ENCODE measurements around the gene SPR. TPM values are rescaled to one million over a fixed set of nuclear protein-coding genes. Genes with fewer than 3 reads are reported as not detected.

The SPR gene
- polyA plus RNA-seq = not detected

GRCh38 chr2:72887032-72887739 lies at the start of gene SPR:
TSS of gene SPR (plus strand) at chr2:72887408. CDS start at chr2:72887433, 25 bp downstream.
- Mint-ChIP-seq H3K27ac (no peak within 1 kb of the TSS), H3K9me3 (no peaks in the 10 kb centered on the region), H3K4me3 (peak within 1 kb of the TSS; percentile 62 to 93 (median 84)), H3K27me3 (peaks cover 41% of the 10 kb centered on the region), H3K4me1 (peaks cover 0 to 7% (median 5%) of the 10 kb centered on the region in 3 donors), H3K36me3 (no peaks in the 10 kb centered on the region)

DNA sequence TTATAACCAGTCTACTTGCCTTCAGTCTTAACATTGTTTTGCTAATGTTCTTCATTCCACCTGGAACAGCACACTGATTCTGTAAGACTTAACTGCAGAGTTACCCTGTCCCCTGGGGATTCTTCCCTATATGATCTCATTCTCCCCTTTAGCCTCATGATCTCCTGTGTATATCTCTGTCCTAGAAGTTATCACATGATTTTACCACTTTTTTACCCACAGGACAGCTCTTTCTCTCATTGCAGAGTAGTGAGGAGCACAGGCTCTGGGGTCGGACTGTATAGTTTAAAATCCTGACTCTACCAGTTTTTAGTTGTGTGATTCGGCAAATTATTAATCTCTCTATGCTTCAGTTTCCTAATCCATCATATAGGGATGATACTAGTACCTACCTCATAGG lies 47.1 kb upstream of the SPR start:
- Mint-ChIP-seq H3K36me3 (no peaks in the 10 kb centered on the region), H3K9me3 (no peaks in the 10 kb centered on the region), H3K27me3 (peaks cover 18% of the 10 kb centered on the region), H3K4me1 (no peaks in the 10 kb centered on the region), H3K27ac (no peak overlapping the region), H3K4me3 (peak overlapping the region in 1 of 4 donors; percentile 1)

DNA sequence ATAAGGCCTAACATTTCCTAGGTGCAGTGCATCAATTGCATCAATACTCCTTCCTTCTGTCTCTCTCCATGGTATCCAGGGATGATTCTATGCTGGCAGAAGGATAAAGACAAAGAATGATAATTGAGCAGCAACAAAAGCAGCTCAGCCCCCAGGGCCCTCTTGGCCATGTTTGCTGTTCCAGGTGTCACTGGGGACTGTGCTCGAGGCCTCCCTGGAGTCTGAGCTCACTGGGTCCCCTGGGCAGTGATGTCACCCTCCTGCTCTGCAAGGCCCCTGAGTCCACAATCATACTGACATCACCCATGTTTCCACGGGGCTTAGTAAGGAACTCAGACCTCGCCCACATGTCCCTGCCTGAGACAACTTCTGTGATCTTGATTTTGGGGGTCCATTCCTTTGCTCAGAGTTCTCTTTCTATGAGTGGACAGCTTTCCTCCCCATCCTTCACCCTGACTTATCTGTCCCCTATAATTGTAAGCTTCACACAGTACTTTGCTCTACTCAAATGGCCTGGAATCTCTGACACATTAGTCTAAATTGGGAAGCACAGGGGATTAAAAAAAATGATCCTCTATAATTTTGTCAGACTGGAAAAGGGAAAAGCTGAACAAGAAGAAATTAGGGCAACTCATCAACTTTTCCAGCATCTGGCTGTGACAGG lies 45.6 kb upstream of the SPR start:
- no peak overlapping the region for H3K27ac Mint-ChIP-seq

DNA sequence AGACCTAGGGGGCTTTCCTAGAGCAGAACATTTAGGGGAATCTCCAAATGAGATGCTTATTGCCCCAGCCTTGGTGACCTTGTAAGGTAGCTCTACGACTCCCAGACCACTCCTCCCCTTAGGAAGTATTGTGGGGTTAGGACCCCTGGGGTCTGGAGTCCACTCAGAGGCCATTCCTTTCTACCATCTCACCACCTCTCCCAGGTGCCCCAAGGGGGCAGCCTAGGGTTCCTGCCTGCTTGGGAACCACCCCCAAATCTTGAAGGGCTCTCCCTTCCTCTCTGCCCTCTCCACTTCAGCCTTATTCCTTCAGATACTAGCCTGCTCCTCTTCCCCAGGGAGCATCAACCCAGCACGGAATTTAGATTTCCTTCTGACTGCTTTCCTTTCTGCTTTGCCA lies 43.9 kb upstream of the SPR start:
- Mint-ChIP-seq H3K36me3 (no peaks in the 10 kb centered on the region), H3K4me1 (no peaks in the 10 kb centered on the region), H3K9me3 (no peaks in the 10 kb centered on the region), H3K27ac (no peak overlapping the region), H3K4me3 (no peak overlapping the region), H3K27me3 (peaks cover 11% of the 10 kb centered on the region)

More for the DNA sequence above, 45.6 kb upstream of the SPR start:
- H3K4me1 Mint-ChIP-seq = no peaks in the 10 kb centered on the region
- H3K4me3 Mint-ChIP-seq = no peak overlapping the region
- peaks cover 11% of the 10 kb centered on the region for H3K27me3 Mint-ChIP-seq
- H3K9me3 Mint-ChIP-seq = no peaks in the 10 kb centered on the region
- no peaks in the 10 kb centered on the region for H3K36me3 Mint-ChIP-seq

DNA sequence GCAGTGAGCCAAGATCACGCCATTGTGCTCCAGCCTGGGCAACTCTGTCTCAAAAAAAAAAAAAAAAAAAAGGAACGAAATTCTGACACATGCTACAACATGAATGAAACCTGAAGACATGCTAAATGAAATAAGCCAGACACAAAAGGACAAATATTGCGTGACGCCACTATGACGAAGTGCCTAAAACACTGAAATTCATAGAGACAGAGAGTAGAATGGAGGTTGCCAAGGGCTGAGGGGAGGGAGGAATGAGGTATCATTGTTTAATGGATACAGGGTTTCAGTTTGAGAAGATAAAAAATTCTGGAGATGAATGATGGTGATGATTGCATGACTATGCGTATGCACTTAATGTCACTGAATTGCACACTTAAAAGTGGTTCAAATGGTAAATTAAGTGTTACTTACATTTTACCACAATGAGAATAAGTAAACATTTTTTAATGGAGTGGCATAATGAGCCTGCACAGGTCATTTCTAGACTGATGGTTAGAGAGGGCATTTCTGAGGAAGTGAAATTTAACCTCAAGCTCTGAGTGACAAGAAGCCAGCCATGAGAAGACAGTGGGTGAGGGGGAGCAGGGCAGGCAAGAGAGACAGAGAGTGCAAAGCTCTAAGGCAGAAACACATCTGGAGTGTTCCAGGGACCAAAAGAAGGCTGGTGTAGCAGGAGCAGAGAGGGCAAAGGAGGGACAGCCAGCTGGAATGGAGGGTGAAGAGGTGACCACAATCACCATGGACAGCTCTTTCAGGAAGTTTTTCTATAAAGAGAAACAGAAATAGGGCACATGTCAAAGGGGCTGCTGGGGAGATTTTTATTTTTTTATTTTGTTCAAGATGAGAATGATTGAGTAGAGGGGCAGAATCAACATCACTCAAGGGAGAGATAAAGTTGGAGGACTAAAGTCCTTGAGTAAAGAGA lies 40.8 kb upstream of the SPR start:
- Mint-ChIP-seq H3K27ac (no peak overlapping the region), H3K27me3 (peaks cover 14% of the 10 kb centered on the region), H3K4me1 (no peaks in the 10 kb centered on the region)

GRCh38 chr2:72847534-72848315 lies 39.5 kb upstream of the SPR start:
- H3K36me3 Mint-ChIP-seq = no peaks in the 10 kb centered on the region

More for the DNA sequence above, 40.8 kb upstream of the SPR start:
- Mint-ChIP-seq H3K4me3 (no peak overlapping the region), H3K36me3 (no peaks in the 10 kb centered on the region), H3K9me3 (no peaks in the 10 kb centered on the region)

DNA sequence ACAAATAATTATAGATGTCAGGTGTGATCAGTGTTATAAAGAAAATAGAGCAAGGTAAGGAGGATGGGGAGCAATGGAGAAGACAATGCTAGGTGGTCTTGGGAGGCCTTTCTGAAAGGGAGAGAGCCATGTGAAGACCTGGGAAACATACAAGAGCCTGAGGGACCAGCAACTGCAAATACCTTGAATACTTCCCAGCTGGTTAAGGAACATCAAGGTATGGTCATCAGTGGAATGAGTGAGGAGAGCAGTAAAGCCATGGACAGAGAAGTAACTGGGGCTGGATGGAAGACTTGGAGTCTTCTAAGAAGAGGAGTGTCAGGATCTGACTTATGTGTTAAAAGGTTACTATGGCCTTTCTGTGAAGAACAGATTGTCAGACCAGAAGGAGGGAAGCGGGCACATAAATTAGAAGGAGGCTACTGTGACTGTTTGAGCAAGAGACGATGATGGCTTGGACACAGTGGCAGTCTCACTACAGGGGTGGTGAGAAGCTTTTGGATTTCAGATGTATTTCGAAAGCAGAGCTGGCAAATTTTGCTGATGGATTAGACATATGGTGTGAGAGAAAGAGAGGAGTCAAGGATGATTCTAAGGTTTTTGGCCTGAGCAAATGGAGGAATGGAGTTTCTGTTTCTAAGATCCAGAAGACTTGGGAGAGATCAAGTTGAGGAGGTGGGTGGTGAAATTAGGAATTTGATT lies 38.6 kb upstream of the SPR start:
- no peak overlapping the region for H3K27ac Mint-ChIP-seq
- no peaks in the 10 kb centered on the region for H3K4me1 Mint-ChIP-seq
- H3K4me3 Mint-ChIP-seq = no peak overlapping the region
- H3K27me3 Mint-ChIP-seq = peaks cover 9% of the 10 kb centered on the region
- H3K36me3 Mint-ChIP-seq = no peaks in the 10 kb centered on the region
- no peaks in the 10 kb centered on the region for H3K9me3 Mint-ChIP-seq

More at GRCh38 chr2:72847534-72848315, 39.5 kb upstream of the SPR start:
- Mint-ChIP-seq H3K27ac (no peak overlapping the region), H3K9me3 (no peaks in the 10 kb centered on the region), H3K4me1 (no peaks in the 10 kb centered on the region), H3K27me3 (peaks cover 12% of the 10 kb centered on the region), H3K4me3 (no peak overlapping the region)

DNA sequence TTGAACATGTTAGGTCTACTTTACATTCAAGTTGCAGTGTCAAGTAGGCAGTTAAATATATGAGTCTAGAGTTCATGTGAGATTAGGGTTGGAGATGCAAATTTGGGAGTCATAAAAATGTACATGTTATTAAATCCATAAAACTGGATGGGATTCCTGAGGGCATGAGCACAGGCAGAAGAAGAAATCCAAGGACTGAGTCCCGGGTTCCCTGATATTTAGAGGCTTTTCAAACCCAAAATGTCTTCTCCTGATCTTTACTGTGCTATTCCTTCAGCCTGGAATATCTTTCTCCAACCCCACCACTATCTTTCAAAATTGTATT lies 38.1 kb upstream of the SPR start:
- Mint-ChIP-seq H3K27me3 (peaks cover 10% of the 10 kb centered on the region), H3K4me3 (no peak overlapping the region), H3K36me3 (no peaks in the 10 kb centered on the region), H3K4me1 (no peaks in the 10 kb centered on the region), H3K9me3 (peaks cover 0 to 2% (median 0%) of the 10 kb centered on the region in 3 donors), H3K27ac (no peak overlapping the region)

GRCh38 chr2:72851333-72851732 lies 35.9 kb upstream of the SPR start:
- Mint-ChIP-seq H3K4me3 (no peak overlapping the region), H3K4me1 (no peaks in the 10 kb centered on the region), H3K36me3 (no peaks in the 10 kb centered on the region)

DNA sequence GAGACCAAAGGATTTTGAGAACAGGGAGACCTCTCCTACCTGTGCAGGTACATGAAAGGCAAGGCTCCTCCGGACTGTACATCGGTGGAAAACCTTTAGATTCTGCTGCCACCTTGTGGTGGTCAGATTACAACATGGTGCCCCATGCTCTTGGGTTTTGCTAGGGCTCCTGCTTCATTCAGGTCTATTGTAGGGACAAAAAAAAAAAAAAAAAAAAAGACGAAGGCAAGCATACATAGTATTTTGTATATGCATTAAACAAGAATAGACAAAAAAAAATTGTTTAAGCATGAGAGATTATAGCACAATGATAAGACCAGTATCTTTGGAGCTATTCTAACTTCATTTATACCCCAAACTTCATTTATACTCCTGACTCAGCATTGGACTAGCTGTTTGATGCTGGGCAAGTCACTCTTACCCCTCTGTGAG lies 27.4 kb upstream of the SPR start:
- Mint-ChIP-seq H3K27me3 (peaks cover 40% of the 10 kb centered on the region), H3K27ac (no peak overlapping the region), H3K4me3 (no peak overlapping the region), H3K9me3 (no peaks in the 10 kb centered on the region), H3K36me3 (no peaks in the 10 kb centered on the region), H3K4me1 (peaks cover 5 to 19% (median 13%) of the 10 kb centered on the region in 3 donors)

More at GRCh38 chr2:72851333-72851732, 35.9 kb upstream of the SPR start:
- Mint-ChIP-seq H3K9me3 (peaks cover 0 to 2% (median 0%) of the 10 kb centered on the region in 3 donors), H3K27ac (no peak overlapping the region), H3K27me3 (peaks cover 21% of the 10 kb centered on the region)

DNA sequence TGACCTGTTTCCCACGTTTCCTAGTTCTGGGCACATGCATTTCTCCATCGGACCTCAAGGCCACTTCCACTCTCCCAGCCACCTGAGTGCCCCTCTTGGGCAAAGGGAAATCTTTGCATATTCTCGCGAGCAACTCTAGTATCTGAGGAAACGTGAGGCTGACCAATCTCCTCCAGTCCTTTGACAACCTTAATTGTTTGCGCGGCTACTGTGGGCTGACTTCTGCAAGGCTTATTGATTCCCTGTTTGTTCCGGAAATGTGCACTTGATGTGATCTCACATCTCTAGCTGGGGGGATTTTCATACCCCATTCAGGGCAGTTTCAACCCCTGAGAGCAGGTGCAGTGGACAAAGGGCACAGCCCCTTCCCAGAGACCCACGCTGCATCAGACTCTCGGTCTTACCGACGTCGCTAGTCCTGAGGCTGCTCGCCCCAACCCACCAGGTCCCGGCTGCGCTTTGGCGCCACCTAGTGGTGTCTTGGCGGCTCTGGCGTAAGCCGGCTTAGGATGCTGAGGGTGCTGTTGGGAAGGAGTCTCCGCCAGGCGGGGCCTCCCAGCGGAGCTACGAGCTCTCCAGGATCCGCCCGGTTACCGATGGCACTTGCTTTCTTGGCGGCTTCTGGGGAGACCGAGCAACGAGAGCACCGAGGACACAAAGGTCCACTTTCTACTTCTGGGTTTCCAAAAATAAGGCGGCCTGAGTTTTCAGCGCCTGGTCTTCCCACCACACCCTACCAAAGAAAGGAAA lies 24.8 kb upstream of the SPR start:
- H3K4me3 Mint-ChIP-seq = peak overlapping the region in 3 of 4 donors; percentile 51 to 82 (median 59)
- H3K27me3 Mint-ChIP-seq = peaks cover 29% of the 10 kb centered on the region

DNA sequence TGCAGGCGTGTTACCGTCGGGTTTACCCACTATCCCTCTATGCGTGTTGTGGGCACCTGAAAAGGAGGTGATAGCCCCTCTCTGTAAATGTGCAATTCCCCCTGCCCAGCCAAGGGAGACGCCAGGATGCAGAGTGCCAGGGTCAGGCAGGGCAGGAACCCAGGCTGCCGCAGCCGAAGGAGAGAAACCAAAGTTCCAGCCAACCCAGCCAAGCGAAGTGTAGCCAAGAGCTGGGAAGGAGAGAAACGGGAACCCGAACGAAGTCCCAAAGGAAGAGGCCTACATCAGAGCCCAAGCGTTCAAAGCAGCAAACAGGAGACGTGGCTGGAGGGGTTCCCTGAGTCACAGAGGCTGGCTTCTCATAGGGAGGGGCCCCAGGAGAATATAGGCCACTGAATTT lies 24.2 kb upstream of the SPR start:
- Mint-ChIP-seq H3K4me3 (no peak overlapping the region), H3K9me3 (no peaks in the 10 kb centered on the region), H3K27me3 (peaks cover 27% of the 10 kb centered on the region), H3K27ac (peak overlapping the region in 1 of 3 donors; percentile 63), H3K36me3 (no peaks in the 10 kb centered on the region), H3K4me1 (peaks cover 5 to 19% (median 13%) of the 10 kb centered on the region in 3 donors)

More for the DNA sequence above, 24.8 kb upstream of the SPR start:
- Mint-ChIP-seq H3K27ac (peak overlapping the region in 1 of 3 donors; percentile 64), H3K4me1 (peaks cover 5 to 19% (median 13%) of the 10 kb centered on the region in 3 donors), H3K9me3 (no peaks in the 10 kb centered on the region), H3K36me3 (no peaks in the 10 kb centered on the region)

GRCh38 chr2:72864500-72864899 lies 22.7 kb upstream of the SPR start:
- Mint-ChIP-seq H3K36me3 (peaks cover 2% of the 10 kb centered on the region), H3K27ac (no peak overlapping the region), H3K4me1 (peaks cover 5 to 19% (median 13%) of the 10 kb centered on the region in 3 donors), H3K4me3 (no peak overlapping the region), H3K27me3 (peaks cover 26% of the 10 kb centered on the region), H3K9me3 (no peaks in the 10 kb centered on the region)

All from IgD-negative memory B cell (primary cell).